D721Med (cell line): Measurements from ENCODE around the gene ERF.

Source experiments
- DNase-seq: peaks from one replicate; pipeline ENCODE4 v3.0.0; 2011; ENCODE audit warnings: low spot score; ENCODE audit not compliant: insufficient read length
- FAIRE-seq: peaks from 2 replicates; lab custom pipeline; 2011; peaks lifted over from hg19 to GRCh38; lab: Jason Lieb, UNC
- TF ChIP-seq, protein P1 (sequence below): IDR thresholded peaks from 2 replicates; pipeline ENCODE4 v1.5.1; 2012; ENCODE audit warnings: mild to moderate bottlenecking, control low read depth; ENCODE audit not compliant: insufficient read depth; ENCODE audit errors: missing control alignments

The ERF gene

DNA sequence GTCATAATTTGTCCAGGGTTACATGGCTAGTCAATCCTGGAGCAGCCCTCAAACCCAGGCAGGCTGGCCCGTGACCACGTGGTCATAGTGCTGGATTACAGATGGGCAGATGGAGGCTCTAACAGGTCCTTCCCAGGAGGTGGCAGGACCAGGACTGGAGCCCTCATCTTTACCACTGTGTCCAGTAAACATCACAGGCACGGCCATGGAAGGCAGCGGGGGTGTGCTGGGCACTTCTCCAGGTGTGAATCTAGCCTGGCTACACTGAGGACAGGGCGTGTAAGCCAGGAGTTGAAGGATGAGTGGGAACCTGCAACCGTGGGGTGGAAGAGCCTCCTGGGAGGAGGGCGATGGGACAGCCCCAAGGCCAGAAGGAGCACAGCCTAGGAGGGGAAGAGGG, 20.2 kb upstream of the ERF start:
- DNase-seq (no peak), FAIRE-seq (no peak)
- TF ChIP-seq, protein P1, sequence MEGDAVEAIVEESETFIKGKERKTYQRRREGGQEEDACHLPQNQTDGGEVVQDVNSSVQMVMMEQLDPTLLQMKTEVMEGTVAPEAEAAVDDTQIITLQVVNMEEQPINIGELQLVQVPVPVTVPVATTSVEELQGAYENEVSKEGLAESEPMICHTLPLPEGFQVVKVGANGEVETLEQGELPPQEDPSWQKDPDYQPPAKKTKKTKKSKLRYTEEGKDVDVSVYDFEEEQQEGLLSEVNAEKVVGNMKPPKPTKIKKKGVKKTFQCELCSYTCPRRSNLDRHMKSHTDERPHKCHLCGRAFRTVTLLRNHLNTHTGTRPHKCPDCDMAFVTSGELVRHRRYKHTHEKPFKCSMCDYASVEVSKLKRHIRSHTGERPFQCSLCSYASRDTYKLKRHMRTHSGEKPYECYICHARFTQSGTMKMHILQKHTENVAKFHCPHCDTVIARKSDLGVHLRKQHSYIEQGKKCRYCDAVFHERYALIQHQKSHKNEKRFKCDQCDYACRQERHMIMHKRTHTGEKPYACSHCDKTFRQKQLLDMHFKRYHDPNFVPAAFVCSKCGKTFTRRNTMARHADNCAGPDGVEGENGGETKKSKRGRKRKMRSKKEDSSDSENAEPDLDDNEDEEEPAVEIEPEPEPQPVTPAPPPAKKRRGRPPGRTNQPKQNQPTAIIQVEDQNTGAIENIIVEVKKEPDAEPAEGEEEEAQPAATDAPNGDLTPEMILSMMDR: no peak

DNA sequence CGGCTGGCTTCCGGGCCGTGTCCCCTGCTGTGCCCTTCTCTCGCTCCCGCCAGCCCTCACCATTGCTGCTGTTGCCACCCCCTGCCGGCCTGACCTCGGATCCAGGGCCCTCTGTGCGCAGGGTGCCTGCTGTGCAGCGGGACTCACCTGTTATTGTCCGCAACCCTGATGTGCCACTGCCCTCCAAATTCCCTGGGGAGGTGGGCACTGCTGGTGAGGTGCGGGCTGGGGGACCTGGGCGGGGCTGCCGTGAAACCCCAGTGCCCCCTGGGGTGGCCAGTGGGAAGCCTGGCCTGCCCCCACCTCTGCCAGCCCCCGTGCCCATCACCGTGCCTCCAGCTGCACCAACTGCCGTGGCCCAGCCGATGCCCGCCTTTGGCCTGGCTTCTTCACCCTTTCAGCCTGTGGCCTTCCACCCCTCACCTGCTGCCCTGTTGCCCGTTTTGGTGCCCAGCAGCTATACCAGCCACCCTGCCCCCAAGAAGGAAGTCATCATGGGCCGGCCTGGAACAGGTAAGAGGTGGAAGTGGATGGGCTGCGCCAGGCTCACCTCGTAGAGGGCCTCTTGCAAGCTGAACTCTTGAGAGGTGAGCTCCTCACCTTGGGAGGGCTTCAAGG, 19.2 kb upstream of the ERF start:
- TF ChIP-seq, protein P1: no peak
- FAIRE-seq: no peak

DNA sequence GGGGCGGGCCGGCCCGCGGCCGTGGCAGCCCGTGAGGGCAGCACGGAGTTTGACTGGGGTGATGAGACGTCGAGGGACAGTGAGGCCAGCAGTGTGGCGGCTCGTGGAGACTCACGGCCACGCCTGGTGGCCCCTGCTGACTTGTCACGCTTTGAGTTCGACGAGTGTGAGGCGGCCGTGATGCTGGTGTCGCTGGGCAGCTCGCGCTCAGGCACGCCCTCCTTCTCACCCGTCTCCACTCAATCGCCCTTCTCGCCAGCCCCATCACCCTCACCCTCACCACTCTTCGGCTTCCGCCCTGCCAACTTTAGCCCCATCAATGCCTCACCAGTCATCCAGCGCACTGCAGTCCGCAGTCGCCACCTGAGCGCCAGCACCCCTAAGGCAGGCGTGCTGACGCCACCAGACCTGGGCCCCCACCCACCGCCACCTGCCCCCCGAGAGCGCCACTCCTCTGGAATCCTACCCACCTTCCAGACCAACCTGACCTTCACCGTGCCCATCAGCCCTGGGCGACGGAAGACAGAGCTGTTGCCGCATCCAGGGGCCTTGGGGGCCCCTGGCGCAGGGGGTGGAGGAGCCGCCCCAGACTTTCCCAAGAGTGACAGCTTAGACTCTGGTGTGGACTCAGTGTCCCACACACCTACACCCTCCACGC, 18.6 kb upstream of the ERF start:
- TF ChIP-seq, protein P1: no peak
- FAIRE-seq: no peak
- DNase-seq: no peak

More for the DNA sequence above, 19.2 kb upstream of the ERF start:
- no peak for DNase-seq

DNA sequence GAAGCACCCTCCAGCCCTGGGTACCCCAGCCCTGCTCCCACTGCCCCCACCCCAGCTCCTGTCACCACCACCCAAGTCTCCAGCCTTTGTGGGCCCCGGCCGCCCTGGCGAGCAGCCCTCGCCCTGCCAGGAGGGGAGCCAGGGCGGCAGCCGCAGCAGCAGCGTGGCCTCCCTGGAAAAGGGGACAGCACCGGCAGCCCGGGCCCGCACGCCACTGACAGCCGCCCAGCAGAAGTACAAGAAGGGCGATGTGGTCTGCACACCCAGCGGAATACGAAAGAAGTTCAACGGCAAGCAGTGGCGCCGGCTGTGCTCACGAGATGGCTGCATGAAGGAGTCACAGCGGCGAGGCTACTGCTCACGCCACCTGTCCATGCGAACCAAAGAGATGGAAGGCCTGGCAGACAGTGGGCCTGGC, 18.1 kb upstream of the ERF start:
- FAIRE-seq: no peak

GRCh38 chr19:42272535-42272897, 17.6 kb upstream of the ERF start:
- FAIRE-seq: no peak
- TF ChIP-seq, protein P1: no peak
- no peak for DNase-seq

More for the DNA sequence above, 18.1 kb upstream of the ERF start:
- TF ChIP-seq, protein P1: no peak
- no peak for DNase-seq

GRCh38 chr19:42271861-42272534, 17.1 kb upstream of the ERF start:
- no peak for FAIRE-seq

More at GRCh38 chr19:42271861-42272534, 17.1 kb upstream of the ERF start:
- TF ChIP-seq, protein P1: no peak
- DNase-seq: no peak
